IMR-90 (cell line): ENCODE measurements around the gene VSIG10L2. TPM values are rescaled to one million over a fixed set of nuclear protein-coding genes. Genes with fewer than 3 reads are reported as not detected.

Experiments
- ATAC-seq: fragments of 200-7000 bp; cut with Tn5 transposase; 2 replicates; pipeline ENCODE4 v1.9.1; 2020; ENCODE audit warnings: low read depth, mild to moderate bottlenecking, moderate library complexity
- BruUV-seq: library from RNA; stranded (reverse); fragments of 400-500 nt; replicated peaks from 2 replicates; lab custom pipeline; 2021; lab: Mats Ljungman, UMichigan
- CTCF ChIA-PET: fragments of 300-600 bp; formaldehyde crosslinking; extraction: SDS; loops from one replicate; lab custom pipeline; 2021; ENCODE audit warnings: antibody characterized with exemption; lab: Yijun Ruan, JAX
- POLR2A ChIA-PET: fragments of 300-600 bp; sonication (Branson Sonifier 250); formaldehyde crosslinking; loops from one replicate; lab custom pipeline; 2022; ENCODE audit warnings: antibody characterized with exemption; ENCODE audit not compliant: unreplicated experiment; lab: Charles Lee
- DNase-seq: peaks from one replicate; pipeline ENCODE4 v3.0.0; 2013
- H2AFZ ChIP-seq: replicated peaks from 2 replicates; pipeline ENCODE3; 2013; ENCODE audit warnings: low read length, mild to moderate bottlenecking; ENCODE audit not compliant: poor library complexity
- H2AK5ac ChIP-seq: 2 replicates; pipeline ENCODE4 v1.6.1; 2013; ENCODE audit warnings: low read depth, low read length, inconsistent platforms
- H2AK9ac ChIP-seq: replicated peaks from 2 replicates; pipeline ENCODE3; 2013; ENCODE audit warnings: mild to moderate bottlenecking, low read depth, low read length, moderate library complexity; ENCODE audit not compliant: poor library complexity
- H2BK120ac ChIP-seq: 2 replicates; pipeline ENCODE4 v1.6.1; 2013; ENCODE audit warnings: low read depth, low read length, inconsistent platforms
- H2BK15ac ChIP-seq: 3 replicates; pipeline ENCODE4 v1.6.1; 2013; ENCODE audit warnings: low read depth, low read length, inconsistent platforms
- H2BK20ac ChIP-seq: 2 replicates; pipeline ENCODE4 v1.6.1; 2013; ENCODE audit warnings: low read depth, mild to moderate bottlenecking, inconsistent platforms, low read length, moderate library complexity
- H2BK5ac ChIP-seq: 2 replicates; pipeline ENCODE4 v1.6.1; 2013; ENCODE audit warnings: mild to moderate bottlenecking, low read depth, low read length, inconsistent platforms; ENCODE audit not compliant: poor library complexity, severe bottlenecking
- H3K14ac ChIP-seq: replicated peaks from 2 replicates; pipeline ENCODE4 v1.6.1; 2013; ENCODE audit warnings: low read depth, low read length, inconsistent platforms
- H3K18ac ChIP-seq: 2 replicates; pipeline ENCODE4 v1.6.1; 2013; ENCODE audit warnings: low read depth, low read length, control low read depth
- H3K23ac ChIP-seq: 2 replicates; pipeline ENCODE4 v1.6.1; 2013; ENCODE audit warnings: low read depth, low read length, inconsistent platforms
- H3K27ac ChIP-seq: 2 replicates; pipeline ENCODE4 v1.5.1; 2013; ENCODE audit warnings: mild to moderate bottlenecking, control low read depth, low read length; ENCODE audit not compliant: insufficient read depth
- H3K27me3 ChIP-seq: 2 replicates; pipeline ENCODE4 v1.6.1; 2013; ENCODE audit warnings: low read length; ENCODE audit not compliant: control insufficient read depth, insufficient read depth
- H3K36me3 ChIP-seq: 2 replicates; pipeline ENCODE4 v1.6.1; 2013; ENCODE audit warnings: low read length, mixed read lengths; ENCODE audit not compliant: control insufficient read depth, insufficient read depth
- H3K4ac ChIP-seq: 2 replicates; pipeline ENCODE4 v1.6.1; 2013; ENCODE audit warnings: low read depth, low read length, inconsistent platforms
- H3K4me1 ChIP-seq: 2 replicates; pipeline ENCODE4 v1.6.1; 2013; ENCODE audit warnings: low read length, mixed read lengths; ENCODE audit not compliant: control insufficient read depth, insufficient read depth
- H3K4me2 ChIP-seq: 2 replicates; pipeline ENCODE4 v1.6.1; 2013; ENCODE audit warnings: low read depth, mild to moderate bottlenecking, control low read depth, low read length, moderate library complexity
- H3K4me3 ChIP-seq: 2 replicates; pipeline ENCODE4 v1.5.1; 2013; ENCODE audit warnings: low read depth, mild to moderate bottlenecking, control low read depth, low read length, moderate library complexity; ENCODE audit not compliant: insufficient read depth
- H3K56ac ChIP-seq: 2 replicates; pipeline ENCODE4 v1.6.1; 2013; ENCODE audit warnings: low read length, inconsistent platforms; ENCODE audit not compliant: insufficient read depth; ENCODE audit errors: extremely low read depth
- H3K79me1 ChIP-seq, 2 experiments: 2 replicates each; pipeline ENCODE4 v1.6.1; 2013; ENCODE audit warnings: low read length in 2 of 2, inconsistent platforms in 1 of 2, low read depth in 1 of 2
- H3K9ac ChIP-seq: 2 replicates; pipeline ENCODE4 v1.6.1; 2013; ENCODE audit warnings: low read depth, low read length, control low read depth
- H3K9me1 ChIP-seq: 2 replicates; pipeline ENCODE4 v1.6.1; 2013; ENCODE audit warnings: low read length, inconsistent platforms; ENCODE audit not compliant: insufficient read depth
- H3K9me3 ChIP-seq: 2 replicates; pipeline ENCODE4 v1.6.1; 2013; ENCODE audit warnings: low read length; ENCODE audit not compliant: control insufficient read depth, insufficient read depth
- H4K20me1 ChIP-seq: 2 replicates; pipeline ENCODE4 v1.6.1; 2013; ENCODE audit warnings: low read length, inconsistent platforms; ENCODE audit not compliant: insufficient read depth
- H4K5ac ChIP-seq: 2 replicates; pipeline ENCODE4 v1.6.1; 2013; ENCODE audit warnings: mild to moderate bottlenecking, low read depth, low read length, control low read depth
- H4K8ac ChIP-seq, 2 experiments: 2 replicates each; pipeline ENCODE4 v1.6.1; 2013; ENCODE audit warnings: low read depth in 2 of 2, low read length in 2 of 2, control low read depth in 1 of 2, inconsistent platforms in 1 of 2
- H4K91ac ChIP-seq: 2 replicates; pipeline ENCODE4 v1.6.1; 2013; ENCODE audit warnings: low read depth, low read length, inconsistent platforms; ENCODE audit not compliant: insufficient read depth
- CEBPB ChIP-seq: IDR thresholded peaks from 2 replicates; pipeline ENCODE4 v1.6.1; 2012; ENCODE audit warnings: low read depth, low read length, improper control_type of control experiment
- FOS ChIP-seq: fragments of 150-350 bp; IDR thresholded peaks from 2 replicates; pipeline ENCODE4 v1.6.1; 2016; ENCODE audit warnings: low read depth, low read length
- NFE2L2 ChIP-seq: fragments of 150-350 bp; IDR thresholded peaks from 2 replicates; pipeline ENCODE4 v1.6.1; 2016; ENCODE audit warnings: low read depth, mild to moderate bottlenecking, low read length
- RAD21 ChIP-seq: IDR thresholded peaks from 2 replicates; pipeline ENCODE4 v1.6.1; 2012; ENCODE audit warnings: low read length, improper control_type of control experiment
- RCOR1 ChIP-seq: IDR thresholded peaks from 2 replicates; pipeline ENCODE4 v1.6.1; 2012; ENCODE audit warnings: mild to moderate bottlenecking, low read length, improper control_type of control experiment; ENCODE audit not compliant: insufficient replicate concordance
- SMC3 ChIP-seq: fragments of 150-350 bp; IDR thresholded peaks from 2 replicates; pipeline ENCODE4 v1.6.1; 2016; ENCODE audit warnings: low read depth, mild to moderate bottlenecking, antibody characterized with exemption, low read length, moderate library complexity
- WGBS, 2 experiments: methylation state at CpG; one replicate each; pipeline versions ENCODE4 v1.1.5 to v1.1.7; 2013; ENCODE audit warnings: missing lambda C conversion rate in 2 of 2; ENCODE audit not compliant: insufficient read length in 1 of 2; ENCODE audit errors: extremely low coverage in 2 of 2; 5-methylcytosine and 5-hydroxymethylcytosine counted together
- dilution Hi-C: fragments of 300-500 bp; cut with HindIII; formaldehyde crosslinking; loops from one replicate; pipeline ENCODE4 v1.14.3; 2018; ENCODE audit warnings: low sequenced_read_pairs; ENCODE audit not compliant: unreplicated experiment
- in situ Hi-C: fragments of 300-500 bp; cut with MboI; formaldehyde crosslinking; loops from 3 replicates; pipeline ENCODE4 v1.14.3; 2019; ENCODE audit warnings: low sequenced_read_pairs, inconsistent platforms, mixed read lengths
- intact Hi-C: fragments of 100-400 bp; cut with micrococcal nuclease; formaldehyde crosslinking; loops from 2 replicates; pipeline ENCODE4 v1.10.0; 2022
- polyA plus RNA-seq, 3 experiments: library from polyadenylated mRNA; depleted of rRNA; stranded (reverse); fragments of >200 nt; gene quantifications; 2 replicates each; pipeline ENCODE4 v1.2.3, GENCODE V29; 2012; ENCODE audit warnings: low replicate concordance in 1 of 3
- total RNA-seq: library from RNA; depleted of rRNA; stranded (reverse); fragments of >200 nt; gene quantifications from 2 replicates; pipeline ENCODE4 v1.2.3, GENCODE V29; 2012
- TF ChIP-seq, protein P1 (sequence below): conservative IDR thresholded peaks from 2 replicates; pipeline ENCODE4 v1.5.1; 2012; ENCODE audit warnings: mild to moderate bottlenecking, low read depth, low read length, improper control_type of control experiment

VSIG10L2 gene
- total and polyA plus RNA-seq, 2 of the 4 experiments (the other 2 are of a cell fraction), result under 0.01 TPM; not detected in 1

DNA sequence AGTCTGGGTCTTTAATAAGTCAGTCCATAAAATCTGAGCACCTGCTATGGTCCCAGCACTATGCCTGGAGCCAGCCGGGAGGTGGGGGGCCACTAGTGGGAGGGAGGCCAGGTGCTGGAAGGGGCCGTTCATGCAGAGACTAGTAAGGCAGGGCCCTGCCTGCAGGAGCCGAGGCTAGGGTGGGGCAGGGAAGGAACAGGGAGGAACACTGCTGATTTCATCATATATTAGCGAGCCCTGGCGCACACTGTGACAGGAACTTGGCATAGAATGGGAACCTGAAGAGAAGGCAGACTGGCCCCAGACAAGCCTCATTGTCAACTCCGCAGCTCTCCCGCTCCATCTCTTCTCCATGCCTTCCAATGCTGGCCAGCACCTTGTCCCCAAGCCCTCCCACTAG is 7.1 kb downstream of the VSIG10L2 start:
- Histone ChIP-seq H2AFZ (no peak overlapping the region), H2BK120ac (no peak overlapping the region), H3K14ac (no peak overlapping the region), H2BK20ac (no peak overlapping the region), H3K4me3 (no peak overlapping the region), H4K5ac (no peak overlapping the region), H2AK5ac (no peak overlapping the region), H2BK15ac (no peak overlapping the region), H4K91ac (no peak overlapping the region), H3K9ac (no peak overlapping the region), H3K4ac (no peak overlapping the region), H4K20me1 (no peaks in the 10 kb centered on the region), H3K36me3 (no peaks in the 10 kb centered on the region), H3K23ac (no peak overlapping the region), H3K27me3 (peaks cover 4% of the 10 kb centered on the region), H3K79me1 (no peaks in the 10 kb centered on the region), H2AK9ac (no peak overlapping the region), H3K4me2 (no peak overlapping the region), H3K4me1 (no peaks in the 10 kb centered on the region), H3K9me3 (no peaks in the 10 kb centered on the region), H4K8ac (no peak overlapping the region), H3K9me1 (no peaks in the 10 kb centered on the region), H2BK5ac (no peak overlapping the region), H3K18ac (no peak overlapping the region), H3K27ac (no peak overlapping the region), H3K56ac (no peak overlapping the region)
- in situ Hi-C loops, result no loop called here
- TF ChIP-seq, protein P1, sequence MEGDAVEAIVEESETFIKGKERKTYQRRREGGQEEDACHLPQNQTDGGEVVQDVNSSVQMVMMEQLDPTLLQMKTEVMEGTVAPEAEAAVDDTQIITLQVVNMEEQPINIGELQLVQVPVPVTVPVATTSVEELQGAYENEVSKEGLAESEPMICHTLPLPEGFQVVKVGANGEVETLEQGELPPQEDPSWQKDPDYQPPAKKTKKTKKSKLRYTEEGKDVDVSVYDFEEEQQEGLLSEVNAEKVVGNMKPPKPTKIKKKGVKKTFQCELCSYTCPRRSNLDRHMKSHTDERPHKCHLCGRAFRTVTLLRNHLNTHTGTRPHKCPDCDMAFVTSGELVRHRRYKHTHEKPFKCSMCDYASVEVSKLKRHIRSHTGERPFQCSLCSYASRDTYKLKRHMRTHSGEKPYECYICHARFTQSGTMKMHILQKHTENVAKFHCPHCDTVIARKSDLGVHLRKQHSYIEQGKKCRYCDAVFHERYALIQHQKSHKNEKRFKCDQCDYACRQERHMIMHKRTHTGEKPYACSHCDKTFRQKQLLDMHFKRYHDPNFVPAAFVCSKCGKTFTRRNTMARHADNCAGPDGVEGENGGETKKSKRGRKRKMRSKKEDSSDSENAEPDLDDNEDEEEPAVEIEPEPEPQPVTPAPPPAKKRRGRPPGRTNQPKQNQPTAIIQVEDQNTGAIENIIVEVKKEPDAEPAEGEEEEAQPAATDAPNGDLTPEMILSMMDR, result no peak
- TF ChIP-seq CEBPB (no peak), SMC3 (no peak), RCOR1 (no peak), FOS (no peak), NFE2L2 (no peak), RAD21 (no peak)
- no TSS peak for BruUV-seq
- ChIA-PET CTCF (no interaction called here), POLR2A (no interaction called here)
- ATAC-seq, result no peak
- intact Hi-C loops, result no loop called here
- DNase-seq, result no peak
- dilution Hi-C loops, result no loop called here
- WGBS, 2 experiments, result no CpG with 5 or more reads among the region's 7 CpGs
